Psoas muscle (tissue), 8 donors: ENCODE measurements around the gene PTCHD1. TPM values are rescaled to one million over a fixed set of nuclear protein-coding genes. Genes with fewer than 3 reads are reported as not detected.

Experiments
- ATAC-seq, 4 donors: fragments of 200-7000 bp; cut with Tn5 transposase; one replicate each; pipeline ENCODE4 v1.9.1; 2020; ENCODE audit warnings: moderate library complexity in 3 of 4, mild to moderate bottlenecking in 2 of 4
- DNase-seq, 2 donors: peaks; one replicate each; pipeline ENCODE4 v3.0.0-alpha.2; 2020
- H3K27ac ChIP-seq: fragments of 200-600 bp; one replicate; pipeline ENCODE4 v1.8.0; 2022
- H3K27me3 ChIP-seq, 3 donors: fragments of 200-600 bp in 1 of 3; one replicate each; pipeline versions ENCODE4 v1.6.1 to v1.8.0; 2013 to 2022; ENCODE audit warnings: low read length in 2 of 3, mild to moderate bottlenecking in 2 of 3, moderate library complexity in 1 of 3; ENCODE audit not compliant: insufficient read depth in 3 of 3
- H3K36me3 ChIP-seq, 2 donors: fragments of 200-600 bp in 1 of 2; one replicate each; pipeline versions ENCODE4 v1.6.1 to v1.8.0; 2013 to 2022; ENCODE audit warnings: low read depth in 1 of 2, mild to moderate bottlenecking in 1 of 2, moderate library complexity in 1 of 2; ENCODE audit not compliant: insufficient read depth in 1 of 2
- H3K4me1 ChIP-seq: fragments of 200-600 bp; one replicate; pipeline ENCODE4 v1.8.0; 2022
- H3K4me3 ChIP-seq: fragments of 200-600 bp; one replicate; pipeline ENCODE4 v1.8.0; 2022; ENCODE audit warnings: mild to moderate bottlenecking
- H3K9me3 ChIP-seq: fragments of 200-600 bp; one replicate; pipeline ENCODE4 v1.8.0; 2022
- WGBS, 3 donors: extraction: QIAGEN DNeasy Blood & Tissue Kit; methylation state at CpG; one replicate each; pipeline versions ENCODE4 v1.1.6 to v1.1.7; 2013; 5-methylcytosine and 5-hydroxymethylcytosine counted together
- intact Hi-C, 2 donors: fragments of 100-400 bp; cut with DNase I; formaldehyde crosslinking; loops; one replicate each; pipeline versions ENCODE4 v1.11.0 to v1.14.2; 2022
- polyA plus RNA-seq, 3 donors: library from polyadenylated mRNA; stranded (reverse); fragments of 200-250 nt; gene quantifications; one replicate each; pipeline ENCODE4 v1.2.3, GENCODE V29; 2013
- total RNA-seq, 4 donors: library from RNA; stranded (reverse); fragmentation: NEBNext Ultra II Directional in 2 of 4; extraction: Animal tissue kit (Norgen Biotek cat#: 25700) in 2 of 4; gene quantifications; one replicate each; pipeline versions ENCODE4 v1.2.1 to v1.2.4, GENCODE V29; 2021 to 2023
- TF ChIP-seq, protein P1 (sequence below): fragments of 200-600 bp; IDR thresholded peaks from one replicate; pipeline ENCODE4 v1.8.0; 2022; ENCODE audit warnings: antibody characterized with exemption
- donor health status: healthy with polysubstance abuse.
- donor health status: DM: no; HTN: no; CAD: no; lungs with moderate emphysema.
- donor health status: Bipolar disorder and iron deficiency.
- donor health status: healthy.
- donor health status: DM: yes; HTN: yes; CAD: no.
- donor health status: DM: no; HTN: no; CAD: no.
- donor health status: DM: no; HTN: no; CAD: no.
- donor health status: DM: yes; HTN: yes; CAD: no.

The PTCHD1 gene
- total and polyA plus RNA-seq, 7 donors, result 0.01 to 0.13 (median 0.05) TPM

DNA sequence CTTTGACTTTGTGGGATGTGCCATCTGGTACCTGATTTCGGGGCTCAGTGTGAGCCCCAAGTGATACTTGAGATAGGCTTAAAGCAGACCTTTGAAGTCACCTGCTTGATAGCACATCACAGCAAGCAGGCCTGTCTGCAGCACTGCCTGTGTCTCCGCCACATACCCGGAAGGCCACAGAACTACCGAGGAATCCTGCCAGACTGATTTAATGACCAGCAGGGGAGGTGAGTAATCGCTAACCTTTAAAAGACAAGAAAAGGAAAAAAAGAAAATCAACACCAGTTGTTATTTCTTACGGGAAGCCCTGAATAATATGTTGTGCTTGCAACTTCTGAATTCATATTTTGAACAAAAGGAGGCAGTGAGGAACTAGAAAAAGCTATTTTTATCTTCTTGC, 6.8 kb downstream of the PTCHD1 start:
- Histone ChIP-seq H3K9me3 (no peaks in the 10 kb centered on the region), H3K27me3 (peaks cover 0 to 59% (median 0%) of the 10 kb centered on the region in 3 donors), H3K4me1 (no peaks in the 10 kb centered on the region), H3K36me3 (no peaks in the 10 kb centered on the region), H3K4me3 (no peak overlapping the region), H3K27ac (no peak overlapping the region)
- DNase-seq, result no peak
- 43 to 54% (median 45%) methylated on average over 6 of the region's 6 CpGs for WGBS, 3 donors
- intact Hi-C loops, result no loop called here
- ATAC-seq, result no peak
- TF ChIP-seq, protein P1, sequence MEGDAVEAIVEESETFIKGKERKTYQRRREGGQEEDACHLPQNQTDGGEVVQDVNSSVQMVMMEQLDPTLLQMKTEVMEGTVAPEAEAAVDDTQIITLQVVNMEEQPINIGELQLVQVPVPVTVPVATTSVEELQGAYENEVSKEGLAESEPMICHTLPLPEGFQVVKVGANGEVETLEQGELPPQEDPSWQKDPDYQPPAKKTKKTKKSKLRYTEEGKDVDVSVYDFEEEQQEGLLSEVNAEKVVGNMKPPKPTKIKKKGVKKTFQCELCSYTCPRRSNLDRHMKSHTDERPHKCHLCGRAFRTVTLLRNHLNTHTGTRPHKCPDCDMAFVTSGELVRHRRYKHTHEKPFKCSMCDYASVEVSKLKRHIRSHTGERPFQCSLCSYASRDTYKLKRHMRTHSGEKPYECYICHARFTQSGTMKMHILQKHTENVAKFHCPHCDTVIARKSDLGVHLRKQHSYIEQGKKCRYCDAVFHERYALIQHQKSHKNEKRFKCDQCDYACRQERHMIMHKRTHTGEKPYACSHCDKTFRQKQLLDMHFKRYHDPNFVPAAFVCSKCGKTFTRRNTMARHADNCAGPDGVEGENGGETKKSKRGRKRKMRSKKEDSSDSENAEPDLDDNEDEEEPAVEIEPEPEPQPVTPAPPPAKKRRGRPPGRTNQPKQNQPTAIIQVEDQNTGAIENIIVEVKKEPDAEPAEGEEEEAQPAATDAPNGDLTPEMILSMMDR, result no peak

GRCh38 chrX:23344238-23344903, 9.7 kb downstream of the PTCHD1 start:
- no peak overlapping the region for H3K27ac ChIP-seq
- H3K27me3 ChIP-seq, result peaks cover 0 to 51% (median 0%) of the 10 kb centered on the region in 3 donors
- no peak for DNase-seq
- 52 to 64% (median 62%) methylated on average over 5 of the region's 5 CpGs for WGBS, 3 donors
- no peak for ATAC-seq
- H3K9me3 ChIP-seq, result no peaks in the 10 kb centered on the region
- intact Hi-C loops, result no loop called here
- no peaks in the 10 kb centered on the region for H3K36me3 ChIP-seq
- TF ChIP-seq, protein P1, result no peak
- H3K4me1 ChIP-seq, result no peaks in the 10 kb centered on the region
- no peak overlapping the region for H3K4me3 ChIP-seq

DNA sequence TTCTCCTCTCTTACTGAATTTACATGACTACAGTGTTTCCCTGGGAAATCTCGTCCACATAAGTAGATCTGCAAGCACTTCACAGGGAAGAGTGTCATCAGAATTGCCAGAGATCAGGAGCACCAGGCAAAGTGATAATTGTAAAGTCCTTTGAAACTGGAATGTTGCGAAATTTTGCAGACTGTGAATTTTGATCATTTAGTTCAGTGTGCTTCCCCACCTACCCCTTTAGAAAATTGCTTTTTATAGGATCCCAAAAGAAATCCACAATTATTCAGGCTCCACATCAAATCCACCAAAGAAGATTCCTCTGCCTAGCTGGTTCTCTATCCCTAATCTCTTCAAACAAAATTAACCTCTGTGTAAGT, 10.2 kb downstream of the PTCHD1 start:
- H3K4me3 ChIP-seq, result no peak overlapping the region
- H3K27me3 ChIP-seq, result peaks cover 0 to 45% (median 0%) of the 10 kb centered on the region in 3 donors
- H3K4me1 ChIP-seq, result no peaks in the 10 kb centered on the region
- no peaks in the 10 kb centered on the region for H3K9me3 ChIP-seq
- no peaks in the 10 kb centered on the region for H3K36me3 ChIP-seq
- intact Hi-C loops, result no loop called here
- TF ChIP-seq, protein P1, result no peak
- H3K27ac ChIP-seq, result no peak overlapping the region
- WGBS, 3 donors, result 63 to 85% (median 72%) methylated on average over 2 of the region's 2 CpGs
- DNase-seq (no peak), ATAC-seq (no peak)

- intact Hi-C loops, result no loop called here
- no peak for DNase-seq
- Histone ChIP-seq H3K27ac (no peak overlapping the region), H3K4me3 (no peak overlapping the region), H3K4me1 (no peaks in the 10 kb centered on the region), H3K36me3 (no peaks in the 10 kb centered on the region), H3K27me3 (no peaks in the 10 kb centered on the region), H3K9me3 (no peaks in the 10 kb centered on the region)
- 63 to 75% (median 66%) methylated on average over 6 of the region's 6 CpGs for WGBS, 3 donors
- TF ChIP-seq, protein P1, result no peak
- no peak for ATAC-seq
These were observed 21.5 kb downstream of the PTCHD1 start for GRCh38 chrX:23356189-23356588.

GRCh38 chrX:23364416-23364815, 29.8 kb downstream of the PTCHD1 start:
- Histone ChIP-seq H3K36me3 (no peaks in the 10 kb centered on the region), H3K27ac (no peak overlapping the region), H3K9me3 (no peaks in the 10 kb centered on the region), H3K27me3 (peaks cover 0 to 4% (median 3%) of the 10 kb centered on the region in 3 donors), H3K4me1 (no peaks in the 10 kb centered on the region), H3K4me3 (no peak overlapping the region)
- WGBS, 3 donors, result 45 to 58% (median 51%) methylated on average over 3 of the region's 3 CpGs
- ATAC-seq, result no peak
- TF ChIP-seq, protein P1, result no peak
- no peak for DNase-seq
- intact Hi-C loops, result no loop called here
